HEK293T (cell line): Measurements from ENCODE around the gene SPACA9.

Experiments used
- CTCF ChIA-PET: fragments of 350-600 bp; formaldehyde crosslinking; extraction: SDS; loops from one replicate; lab custom pipeline; 2021; ENCODE audit warnings: antibody characterized with exemption, inconsistent platforms; lab: Yijun Ruan, JAX
- POLR2A ChIA-PET: fragments of 350-600 bp; formaldehyde crosslinking; extraction: SDS; loops from one replicate; lab custom pipeline; 2020; ENCODE audit warnings: antibody characterized with exemption, inconsistent platforms; lab: Yijun Ruan, JAX
- DNase-seq: peaks from one replicate; pipeline ENCODE4 v3.0.0; 2012; ENCODE audit warnings: mixed read lengths; ENCODE audit errors: extremely low spot score
- ARNT ChIP-seq: fragments of 450-650 bp; IDR thresholded peaks from 2 replicates; pipeline ENCODE4 v1.6.1; 2017; ENCODE audit warnings: mild to moderate bottlenecking
- BHLHE40 ChIP-seq: fragments of 450-650 bp; IDR thresholded peaks from 2 replicates; pipeline ENCODE4 v1.6.1; 2016; ENCODE audit warnings: mild to moderate bottlenecking, moderate library complexity, borderline replicate concordance
- CTBP1 ChIP-seq: fragments of 450-650 bp; IDR thresholded peaks from 2 replicates; pipeline ENCODE4 v1.6.1; 2016; ENCODE audit warnings: borderline replicate concordance
- FOXA1 ChIP-seq: fragments of 450-650 bp; IDR thresholded peaks from 2 replicates; pipeline ENCODE4 v1.6.1; 2016; ENCODE audit warnings: mild to moderate bottlenecking
- FOXK2 ChIP-seq: fragments of 450-650 bp; IDR thresholded peaks from 2 replicates; pipeline ENCODE4 v1.6.1; 2016; ENCODE audit warnings: mild to moderate bottlenecking
- FOXM1 ChIP-seq: fragments of 450-650 bp; IDR thresholded peaks from 2 replicates; pipeline ENCODE4 v1.6.1; 2017; ENCODE audit warnings: mild to moderate bottlenecking, borderline replicate concordance
- HDGF ChIP-seq: fragments of 450-650 bp; IDR thresholded peaks from 2 replicates; pipeline ENCODE4 v1.6.1; 2017; ENCODE audit warnings: antibody characterized with exemption, borderline replicate concordance
- L3MBTL2 ChIP-seq: fragments of 450-650 bp; conservative IDR thresholded peaks from 2 replicates; pipeline ENCODE4 v1.6.1; 2016; ENCODE audit warnings: mild to moderate bottlenecking
- LEF1 ChIP-seq: fragments of 450-650 bp; IDR thresholded peaks from 2 replicates; pipeline ENCODE4 v1.6.1; 2017; ENCODE audit warnings: mild to moderate bottlenecking, borderline replicate concordance
- NFRKB ChIP-seq: fragments of 450-650 bp; IDR thresholded peaks from 2 replicates; pipeline ENCODE4 v1.6.1; 2016; ENCODE audit warnings: mild to moderate bottlenecking, moderate library complexity
- PKNOX1 ChIP-seq: fragments of 450-650 bp; IDR thresholded peaks from 2 replicates; pipeline ENCODE4 v1.6.1; 2016
- SP1 ChIP-seq: fragments of 450-650 bp; IDR thresholded peaks from 2 replicates; pipeline ENCODE4 v1.6.1; 2017
- SUZ12 ChIP-seq: fragments of 450-650 bp; IDR thresholded peaks from 2 replicates; pipeline ENCODE4 v1.6.1; 2016; ENCODE audit warnings: mild to moderate bottlenecking
- TARDBP ChIP-seq: fragments of 450-650 bp; IDR thresholded peaks from 2 replicates; pipeline ENCODE4 v1.6.1; 2016
- ZNF384 ChIP-seq: fragments of 450-650 bp; IDR thresholded peaks from 2 replicates; pipeline ENCODE4 v1.6.1; 2016

SPACA9 gene

GRCh38 chr9:132878695-132879456 lies at the start of gene SPACA9:
SPACA9 (plus strand) TSS chr9:132878898; CDS start chr9:132883948, 5,050 bp downstream.
- POLR2A ChIA-PET = no interaction called here
- peak; percentile 72 for DNase-seq
- CTCF ChIA-PET = interaction anchor here (1.5 kb wide), 1 partner anchor 22 kb away, joined by 3 read pairs; no protein-coding TSS in a partner anchor
- TF ChIP-seq SP1 (no peak), PKNOX1 (no peak), L3MBTL2 (no peak), BHLHE40 (no peak), FOXM1 (no peak), FOXK2 (no peak)

GRCh38 chr9:132832171-132832881 lies 46.4 kb upstream of the SPACA9 start:
- ChIA-PET CTCF (interaction anchor here (0.7 kb wide), 1 partner anchor 21 kb away, joined by 3 read pairs; no protein-coding TSS in a partner anchor), POLR2A (no interaction called here)
- TF ChIP-seq BHLHE40 (no peak), TARDBP (no peak), SUZ12 (no peak), NFRKB (no peak), HDGF (no peak), SP1 (no peak), L3MBTL2 (no peak)
- no peak for DNase-seq

GRCh38 chr9:132833550-132834121 lies 45.1 kb upstream of the SPACA9 start:
- ChIA-PET CTCF (no interaction called here), POLR2A (no interaction called here)
- TF ChIP-seq FOXK2 = no peak
- no peak for TF ChIP-seq SUZ12
- TF ChIP-seq SP1 = no peak
- TF ChIP-seq PKNOX1 = no peak
- no peak for TF ChIP-seq ARNT
- no peak for TF ChIP-seq ZNF384
- no peak for TF ChIP-seq BHLHE40
- no peak for TF ChIP-seq LEF1
- TF ChIP-seq HDGF = no peak
- TF ChIP-seq NFRKB = no peak
- no peak for TF ChIP-seq FOXA1
- TF ChIP-seq FOXM1 = no peak
- no peak for DNase-seq

DNA sequence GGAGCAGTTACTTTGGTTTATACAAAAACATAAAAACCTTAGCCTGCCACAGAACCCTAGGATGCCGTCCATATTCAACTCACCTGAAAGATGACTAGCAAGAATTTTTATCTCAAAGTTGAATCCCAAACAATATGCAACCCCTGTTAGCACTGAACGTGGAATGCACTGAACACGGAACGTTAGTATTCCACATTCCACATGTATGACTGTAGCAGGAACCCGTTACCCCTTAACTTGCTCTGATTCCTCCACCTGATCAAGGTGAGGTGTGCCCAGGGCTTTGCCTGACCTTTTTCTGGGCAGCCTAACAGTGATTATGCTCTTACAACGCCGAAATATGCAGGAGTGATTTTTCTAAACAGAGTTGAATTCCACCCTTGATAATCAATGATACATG lies 44.4 kb upstream of the SPACA9 start:
- POLR2A ChIA-PET = no interaction called here
- CTCF ChIA-PET = no interaction called here
- TF ChIP-seq CTBP1 (no peak), LEF1 (no peak), SP1 (no peak), PKNOX1 (no peak), SUZ12 (no peak), HDGF (no peak)
- DNase-seq = no peak

GRCh38 chr9:132837501-132838286 lies 41.0 kb upstream of the SPACA9 start:
- ChIA-PET POLR2A (no interaction called here), CTCF (no interaction called here)
- no peak for DNase-seq
- TF ChIP-seq HDGF = no peak
- no peak for TF ChIP-seq FOXK2

- POLR2A ChIA-PET = interaction anchor here (1.0 kb wide), 1 partner anchor 12 kb away, joined by 3 read pairs; no protein-coding TSS in a partner anchor
- no peak for DNase-seq
- TF ChIP-seq ARNT = no peak
- TF ChIP-seq BHLHE40 = no peak
- TF ChIP-seq SP1 = no peak
- no peak for TF ChIP-seq NFRKB
- TF ChIP-seq CTBP1 = no peak
- CTCF ChIA-PET = no interaction called here
Measured at GRCh38 chr9:132838291-132838690, 40.4 kb upstream of the SPACA9 start.
